UCSD-AML1 (cell line): ENCODE measurements around the gene SLAMF1.
A peak's percentile ranks its signal among the peaks of the same experiment; 100 is the strongest.

Experiments
- DNase-seq: peaks from one replicate; lab custom pipeline; 2025; ENCODE audit not compliant: unreplicated experiment; lab: John Stamatoyannopoulos, UW

Gene SLAMF1

GRCh38 chr1:160625725-160626498 is 20.9 kb downstream of the SLAMF1 start:
- no peak for DNase-seq

GRCh38 chr1:160625321-160625720 is 21.5 kb downstream of the SLAMF1 start:
- DNase-seq: no peak

GRCh38 chr1:160624464-160624863 is 22.4 kb downstream of the SLAMF1 start:
- DNase-seq: no peak

GRCh38 chr1:160623862-160624261 is 23.0 kb downstream of the SLAMF1 start:
- DNase-seq: no peak

GRCh38 chr1:160623227-160623633 is 23.6 kb downstream of the SLAMF1 start:
- no peak for DNase-seq

GRCh38 chr1:160622501-160623226 is 24.2 kb downstream of the SLAMF1 start:
- no peak for DNase-seq

GRCh38 chr1:160621633-160622413 is 25.0 kb downstream of the SLAMF1 start:
- DNase-seq: peak; percentile 66

GRCh38 chr1:160620942-160621632 is 25.8 kb downstream of the SLAMF1 start:
- DNase-seq: no peak

GRCh38 chr1:160619742-160620277 is 27.0 kb downstream of the SLAMF1 start:
- no peak for DNase-seq

GRCh38 chr1:160618763-160619274 is 28.0 kb downstream of the SLAMF1 start:
- DNase-seq: no peak

- DNase-seq: no peak
Observed at GRCh38 chr1:160618327-160618726, 28.5 kb downstream of the SLAMF1 start.

- DNase-seq: no peak
Observed at GRCh38 chr1:160615660-160616059, 31.2 kb downstream of the SLAMF1 start.

- no peak for DNase-seq
Observed at GRCh38 chr1:160614410-160614809, 32.4 kb downstream of the SLAMF1 start.

- DNase-seq: no peak
Observed at GRCh38 chr1:160612613-160613218, 34.1 kb downstream of the SLAMF1 start.

GRCh38 chr1:160610569-160611242 is 36.1 kb downstream of the SLAMF1 start:
- no peak for DNase-seq

- DNase-seq: no peak
Observed at GRCh38 chr1:160608941-160609340, 37.9 kb downstream of the SLAMF1 start.

- no peak for DNase-seq
Observed at GRCh38 chr1:160608514-160608913, 38.3 kb downstream of the SLAMF1 start.

GRCh38 chr1:160608057-160608456 is 38.8 kb downstream of the SLAMF1 start:
- no peak for DNase-seq

GRCh38 chr1:160607672-160608032 is 39.2 kb downstream of the SLAMF1 start:
- no peak for DNase-seq
